ENCODE results near the gene SAMD4B. TPM values are rescaled to one million over a fixed set of nuclear protein-coding genes. Genes with fewer than 3 reads are reported as not detected.

The SAMD4B gene
- total and polyA plus RNA-seq, 7 donors = 28.4 to 83.6 (median 52.7) TPM

- peak overlapping the region in 1 of 4 donors; percentile 8 for H3K4me3 ChIP-seq
- WGBS, 2 donors = 37 to 38% methylated on average over 23 of the region's 23 CpGs
- no peaks in the 10 kb centered on the region for H3K27me3 ChIP-seq
- H3K36me3 ChIP-seq = peaks cover 11 to 32% (median 22%) of the 10 kb centered on the region in 4 donors
- DNase-seq = peak; percentile 88
- intact Hi-C loops (cut with DNase I) = no loop called here
- peaks cover 0 to 33% (median 25%) of the 10 kb centered on the region in 4 donors for H3K4me1 ChIP-seq
- no peaks in the 10 kb centered on the region for H3K9me3 ChIP-seq
- H3K27ac ChIP-seq = peak overlapping the region; percentile 81 to 91 (median 86)
- TF ChIP-seq EP300 (IDR thresholded peaks at IDR 0.05) (no peak), CTCF (IDR thresholded peaks at IDR 0.05) (no peak), POLR2AphosphoS5 (IDR thresholded peaks at IDR 0.05) (peak in 3 of 4 donors; percentile 39 to 59 (median 43)), POLR2A (IDR thresholded peaks at IDR 0.05) (no peak)
Observed at GRCh38 chr19:39428283-39429112, 86.3 kb downstream of the SAMD4B start.

GRCh38 chr19:39430675-39431593 lies 88.7 kb downstream of the SAMD4B start:
- Histone ChIP-seq H3K4me1 (peaks cover 0 to 51% (median 43%) of the 10 kb centered on the region in 4 donors), H3K9me3 (no peaks in the 10 kb centered on the region), H3K36me3 (peaks cover 17 to 32% (median 29%) of the 10 kb centered on the region in 4 donors), H3K27me3 (no peaks in the 10 kb centered on the region), H3K4me3 (peak overlapping the region in 1 of 4 donors; percentile 3), H3K27ac (peak overlapping the region; percentile 61 to 91 (median 78))
- peak in 3 of 4 donors; percentile 36 to 71 (median 43) for TF ChIP-seq POLR2AphosphoS5 (IDR thresholded peaks at IDR 0.05)
- TF ChIP-seq POLR2A (IDR thresholded peaks at IDR 0.05) = no peak
- TF ChIP-seq EP300 (IDR thresholded peaks at IDR 0.05) = peak in 2 of 4 donors; percentile 56 to 67
- no peak for TF ChIP-seq CTCF (IDR thresholded peaks at IDR 0.05)
- intact Hi-C loops (cut with DNase I) = loop anchor here (5.0 to 10.0 kb wide), 2 partner anchors 89 to 306 kb away; partner anchors contain the start of genes PAK4 and SAMD4B
- WGBS, 2 donors = 59 to 61% methylated on average over 25 of the region's 25 CpGs
- no peak for DNase-seq

- Histone ChIP-seq H3K27me3 (no peaks in the 10 kb centered on the region), H3K36me3 (peaks cover 17 to 32% (median 29%) of the 10 kb centered on the region in 4 donors), H3K9me3 (no peaks in the 10 kb centered on the region), H3K27ac (no peak overlapping the region), H3K4me3 (no peak overlapping the region), H3K4me1 (peaks cover 0 to 59% (median 49%) of the 10 kb centered on the region in 4 donors)
- no peak for TF ChIP-seq POLR2A (IDR thresholded peaks at IDR 0.05)
- TF ChIP-seq EP300 (IDR thresholded peaks at IDR 0.05) = no peak
- intact Hi-C loops (cut with DNase I) = loop anchor here (5.0 to 10.0 kb wide), 2 partner anchors 90 to 308 kb away; partner anchors contain the start of genes PAK4 and SAMD4B
- 89 to 96% methylated on average over 8 of the region's 8 CpGs for WGBS, 2 donors
- DNase-seq = no peak
Observed at GRCh38 chr19:39432677-39433025, 90.4 kb downstream of the SAMD4B start.

- H3K4me1 ChIP-seq = peaks cover 0 to 49% (median 40%) of the 10 kb centered on the region in 4 donors
- TF ChIP-seq CTCF (IDR thresholded peaks at IDR 0.05) = no peak
- no peak for TF ChIP-seq POLR2A (IDR thresholded peaks at IDR 0.05)
- TF ChIP-seq EP300 (IDR thresholded peaks at IDR 0.05) = no peak
- no peak for TF ChIP-seq POLR2AphosphoS5 (IDR thresholded peaks at IDR 0.05)
- peaks cover 17 to 32% (median 29%) of the 10 kb centered on the region in 4 donors for H3K36me3 ChIP-seq
- H3K27me3 ChIP-seq = peaks cover 0 to 3% (median 0%) of the 10 kb centered on the region in 3 donors
- H3K27ac ChIP-seq = peak overlapping the region in 3 of 4 donors; percentile 6 to 95 (median 90)
- WGBS, 2 donors = 95 to 96% methylated on average over 8 of the region's 8 CpGs
- H3K9me3 ChIP-seq = no peaks in the 10 kb centered on the region
- intact Hi-C loops (cut with DNase I) = loop anchor here (2.0 to 10.0 kb wide), 3 partner anchors 37 to 309 kb away; partner anchors contain the start of genes PAK4 and SAMD4B
- no peak for DNase-seq
- no peak overlapping the region for H3K4me3 ChIP-seq
Observed at GRCh38 chr19:39433480-39434079, 91.4 kb downstream of the SAMD4B start.
